Testis (tissue), 2 donors: ENCODE results near the gene ANKRD49.

ENCODE experiments used
- CTCF ChIP-seq, 3 experiments: fragments of 450-650 bp in 2 of 3; fragments of 200-600 bp in 1 of 3; sonication (generic) in 1 of 3; IDR thresholded peaks; one replicate each; pipeline ENCODE4 v1.5.1; 2016 to 2019; ENCODE audit warnings: antibody characterized with exemption in 3 of 3, mild to moderate bottlenecking in 2 of 3, moderate library complexity in 1 of 3
- POLR2A ChIP-seq: fragments of 450-650 bp; IDR thresholded peaks from one replicate; pipeline ENCODE4 v1.6.1; 2017; ENCODE audit warnings: antibody characterized with exemption, mild to moderate bottlenecking, moderate library complexity

- TF ChIP-seq POLR2A (no peak), CTCF (IDR thresholded peaks at IDR 0.05) (no peak)
Observed at GRCh38 chr11:94449437-94449836, 44.3 kb upstream of the ANKRD49 start.
